ENCODE data around the gene FAM118A. TPM values are rescaled to one million over a fixed set of nuclear protein-coding genes. Genes with fewer than 3 reads are reported as not detected.

FAM118A gene
- total and polyA plus RNA-seq, 10 donors, result 13.0 to 205 (median 57.8) TPM

GRCh38 chr22:45341498-45341897 is 31.8 kb downstream of the FAM118A start:
- no peak overlapping the region for H3K4me3 ChIP-seq
- H3K27me3 ChIP-seq (replicated peaks in 1 of 7), result no peaks in the 10 kb centered on the region
- no peak for DNase-seq
- H3K4me1 ChIP-seq, result peaks cover 0 to 27% (median 8%) of the 10 kb centered on the region in 6 donors
- H3K9me3 ChIP-seq, result no peaks in the 10 kb centered on the region
- intact Hi-C loops (cut with DNase I; ENCODE audit: low total_unique reads), result no loop called here
- peaks cover 0 to 92% (median 42%) of the 10 kb centered on the region in 6 donors for H3K36me3 ChIP-seq
- no peak for TF ChIP-seq CTCF (IDR thresholded peaks at IDR 0.05 in 8 of 11, conservative IDR thresholded peaks at IDR 0.05 in 3 of 11)
- no peak for TF ChIP-seq POLR2AphosphoS5 (IDR thresholded peaks at IDR 0.05)
- TF ChIP-seq POLR2A (IDR thresholded peaks at IDR 0.05), result no peak
- 41 to 58% (median 54%) methylated on average over 6 of the region's 6 CpGs for WGBS, 5 donors
- H3K27ac ChIP-seq, result peak overlapping the region in 1 of 8 donors; percentile 0

GRCh38 chr22:45343143-45343542 is 33.4 kb downstream of the FAM118A start:
- TF ChIP-seq POLR2A (IDR thresholded peaks at IDR 0.05), result no peak
- TF ChIP-seq POLR2AphosphoS5 (IDR thresholded peaks at IDR 0.05), result peak in 1 of 3 donors; percentile 7
- TF ChIP-seq CTCF (IDR thresholded peaks at IDR 0.05 in 8 of 11, conservative IDR thresholded peaks at IDR 0.05 in 3 of 11), result no peak
- Histone ChIP-seq H3K36me3 (peaks cover 0 to 86% (median 35%) of the 10 kb centered on the region in 6 donors), H3K4me1 (peaks cover 0 to 12% (median 0%) of the 10 kb centered on the region in 6 donors), H3K4me3 (no peak overlapping the region), H3K27me3 (replicated peaks in 1 of 7) (no peaks in the 10 kb centered on the region), H3K27ac (no peak overlapping the region), H3K9me3 (no peaks in the 10 kb centered on the region)
- DNase-seq, result no peak
- 84 to 95% (median 92%) methylated on average over 8 of the region's 8 CpGs for WGBS, 5 donors
- intact Hi-C loops (cut with DNase I; ENCODE audit: low total_unique reads), result no loop called here

- 62 to 81% (median 75%) methylated on average over 5 of the region's 5 CpGs for WGBS, 5 donors
- no peak overlapping the region for H3K27ac ChIP-seq
- H3K4me3 ChIP-seq, result no peak overlapping the region
- no peak for DNase-seq
- TF ChIP-seq POLR2AphosphoS5 (IDR thresholded peaks at IDR 0.05) (no peak), POLR2A (IDR thresholded peaks at IDR 0.05) (no peak), CTCF (IDR thresholded peaks at IDR 0.05 in 8 of 11, conservative IDR thresholded peaks at IDR 0.05 in 3 of 11) (no peak)
- H3K4me1 ChIP-seq, result peaks cover 0 to 12% (median 0%) of the 10 kb centered on the region in 6 donors
- intact Hi-C loops (cut with DNase I; ENCODE audit: low total_unique reads), result no loop called here
- no peaks in the 10 kb centered on the region for H3K27me3 ChIP-seq (replicated peaks in 1 of 7)
- H3K36me3 ChIP-seq, result peaks cover 0 to 74% (median 27%) of the 10 kb centered on the region in 6 donors
- no peaks in the 10 kb centered on the region for H3K9me3 ChIP-seq
Observed at GRCh38 chr22:45344334-45344733, 34.6 kb downstream of the FAM118A start.

GRCh38 chr22:45349916-45350315 is 40.2 kb downstream of the FAM118A start:
- Histone ChIP-seq H3K27ac (no peak overlapping the region), H3K9me3 (no peaks in the 10 kb centered on the region), H3K4me3 (no peak overlapping the region), H3K4me1 (no peaks in the 10 kb centered on the region), H3K27me3 (replicated peaks in 1 of 7) (no peaks in the 10 kb centered on the region), H3K36me3 (peaks cover 0 to 21% (median 0%) of the 10 kb centered on the region in 6 donors)
- TF ChIP-seq POLR2AphosphoS5 (IDR thresholded peaks at IDR 0.05), result no peak
- no peak for TF ChIP-seq POLR2A (IDR thresholded peaks at IDR 0.05)
- no peak for TF ChIP-seq CTCF (IDR thresholded peaks at IDR 0.05 in 8 of 11, conservative IDR thresholded peaks at IDR 0.05 in 3 of 11)
- 92 to 99% (median 95%) methylated on average over 3 of the region's 3 CpGs for WGBS, 5 donors
- intact Hi-C loops (cut with DNase I; ENCODE audit: low total_unique reads), result no loop called here
- no peak for DNase-seq
